Measurements from ENCODE around the gene SP110. TPM values are rescaled to one million over a fixed set of nuclear protein-coding genes. Genes with fewer than 3 reads are reported as not detected.
"Not testable (repeated sequence)": the region's sequence is repeated elsewhere in the genome, so short reads cannot be mapped to it uniquely, and the experiment has no call there.

The SP110 gene
- 9.8 TPM for total RNA-seq
- long read RNA-seq, partial matches to known transcripts: 1 of 4 reads
- long read RNA-seq, other reads (novel, unspliced or antisense): 2 of 4 reads

GRCh38 chr2:230219419-230220331, at the start of gene SP110:
TSS of gene SP110 (minus strand) at chr2:230219984. CDS start at chr2:230216927, 3,057 bp downstream.
- peak; percentile 92 for ATAC-seq
- DNase-seq (ENCODE audit: missing footprints): peak; percentile 85
- intact Hi-C loops (cut with DNase I): no loop called here

- ATAC-seq: no peak
- intact Hi-C loops (cut with DNase I): no loop called here
These were observed 48.9 kb upstream of the SP110 start for GRCh38 chr2:230268606-230269243.

GRCh38 chr2:230267556-230267955, 47.8 kb upstream of the SP110 start:
- ATAC-seq (no peak), DNase-seq (ENCODE audit: missing footprints) (no peak)
- intact Hi-C loops (cut with DNase I): no loop called here

More at GRCh38 chr2:230268606-230269243, 48.9 kb upstream of the SP110 start:
- DNase-seq (ENCODE audit: missing footprints): no peak

GRCh38 chr2:230267059-230267458, 47.3 kb upstream of the SP110 start:
- intact Hi-C loops (cut with DNase I): no loop called here
- ATAC-seq (no peak), DNase-seq (ENCODE audit: missing footprints) (no peak)

GRCh38 chr2:230266638-230267037, 46.9 kb upstream of the SP110 start:
- intact Hi-C loops (cut with DNase I): no loop called here
- no peak for ATAC-seq
- DNase-seq (ENCODE audit: missing footprints): no peak

- ATAC-seq; DNase-seq (ENCODE audit: missing footprints); intact Hi-C loops (cut with DNase I): not testable (repeated sequence)
These were observed 45.2 kb upstream of the SP110 start for GRCh38 chr2:230264945-230265344.

- DNase-seq (ENCODE audit: missing footprints) (no peak), ATAC-seq (no peak)
- intact Hi-C loops (cut with DNase I): no loop called here
These were observed 42.5 kb upstream of the SP110 start for GRCh38 chr2:230262246-230262645.

GRCh38 chr2:230258483-230258882, 38.7 kb upstream of the SP110 start:
- DNase-seq (ENCODE audit: missing footprints) (no peak), ATAC-seq (no peak)
- intact Hi-C loops (cut with DNase I): loop anchor here (10.0 kb wide), 1 partner anchor 146 kb away; no protein-coding TSS in a partner anchor

- ATAC-seq: no peak
- intact Hi-C loops (cut with DNase I): loop anchor here (10.0 kb wide), 1 partner anchor 148 kb away; no protein-coding TSS in a partner anchor
- DNase-seq (ENCODE audit: missing footprints): no peak
These were observed 37.0 kb upstream of the SP110 start for GRCh38 chr2:230256733-230257332.

GRCh38 chr2:230254152-230254881, 34.5 kb upstream of the SP110 start:
- intact Hi-C loops (cut with DNase I): loop anchor here (10.0 kb wide), 1 partner anchor 150 kb away; no protein-coding TSS in a partner anchor
- ATAC-seq (no peak), DNase-seq (ENCODE audit: missing footprints) (no peak)

GRCh38 chr2:230250231-230250630, 30.4 kb upstream of the SP110 start:
- ATAC-seq: no peak
- DNase-seq (ENCODE audit: missing footprints): no peak
- intact Hi-C loops (cut with DNase I): loop anchor here (10.0 kb wide), 1 partner anchor 155 kb away; no protein-coding TSS in a partner anchor

- ATAC-seq: no peak
- DNase-seq (ENCODE audit: missing footprints): no peak
- intact Hi-C loops (cut with DNase I): no loop called here
These were observed 26.4 kb upstream of the SP110 start for GRCh38 chr2:230246206-230246605.

GRCh38 chr2:230244211-230244610, 24.4 kb upstream of the SP110 start:
- DNase-seq (ENCODE audit: missing footprints) (no peak), ATAC-seq (no peak)
- intact Hi-C loops (cut with DNase I): no loop called here

- intact Hi-C loops (cut with DNase I): no loop called here
- ATAC-seq: no peak
- no peak for DNase-seq (ENCODE audit: missing footprints)
These were observed 15.1 kb upstream of the SP110 start for GRCh38 chr2:230234845-230235244.

GRCh38 chr2:230234122-230234722, 14.4 kb upstream of the SP110 start:
- intact Hi-C loops (cut with DNase I): no loop called here

GRCh38 chr2:230231251-230231650, 11.5 kb upstream of the SP110 start:
- intact Hi-C loops (cut with DNase I): no loop called here
- no peak for DNase-seq (ENCODE audit: missing footprints)
- no peak for ATAC-seq

More at GRCh38 chr2:230234122-230234722, 14.4 kb upstream of the SP110 start:
- ATAC-seq (no peak), DNase-seq (ENCODE audit: missing footprints) (no peak)

- no peak for DNase-seq (ENCODE audit: missing footprints)
- no peak for ATAC-seq
- intact Hi-C loops (cut with DNase I): no loop called here
These were observed 10.9 kb upstream of the SP110 start for GRCh38 chr2:230230496-230231200.

GRCh38 chr2:230230087-230230486, 10.3 kb upstream of the SP110 start:
- DNase-seq (ENCODE audit: missing footprints) (no peak), ATAC-seq (no peak)
- intact Hi-C loops (cut with DNase I): no loop called here
